ENCODE results near the gene SEMA4C. TPM values are rescaled to one million over a fixed set of nuclear protein-coding genes. Genes with fewer than 3 reads are reported as not detected.
A peak's percentile ranks its signal among the peaks of the same experiment; 100 is the strongest.

Gene SEMA4C
- total RNA-seq, 2 donors from 2014 or later = 17.0 to 18.0 TPM

GRCh38 chr2:96860065-96861029 is 9.5 kb downstream of the SEMA4C start:
- peak overlapping the region in 1 of 2 donors; percentile 59 for H3K27ac Mint-ChIP-seq
- peaks cover 18 to 28% of the 10 kb centered on the region in 2 donors for H3K4me1 Mint-ChIP-seq (ENCODE audit: low read depth in 2 of 2)
- peak; percentile 38 for DNase-seq (ENCODE audit: low spot score)
- no peaks in the 10 kb centered on the region for H3K27me3 Mint-ChIP-seq
- H3K4me3 Mint-ChIP-seq = no peak overlapping the region
- ATAC-seq = no peak
- no peaks in the 10 kb centered on the region for H3K36me3 Mint-ChIP-seq
- H3K9me3 Mint-ChIP-seq = no peaks in the 10 kb centered on the region

GRCh38 chr2:96859681-96860064 is 10.2 kb downstream of the SEMA4C start:
- ATAC-seq (no peak), DNase-seq (ENCODE audit: low spot score) (no peak)
- H3K27ac Mint-ChIP-seq = peak overlapping the region; percentile 21 to 59
- H3K4me1 Mint-ChIP-seq (ENCODE audit: low read depth in 2 of 2) = peaks cover 25 to 32% of the 10 kb centered on the region in 2 donors
- H3K4me3 Mint-ChIP-seq = peak overlapping the region; percentile 85
- H3K9me3 Mint-ChIP-seq = no peaks in the 10 kb centered on the region
- H3K36me3 Mint-ChIP-seq = no peaks in the 10 kb centered on the region
- H3K27me3 Mint-ChIP-seq = no peaks in the 10 kb centered on the region

GRCh38 chr2:96859099-96859649 is 10.7 kb downstream of the SEMA4C start:
- H3K27ac Mint-ChIP-seq = peak overlapping the region; percentile 21 to 59
- no peaks in the 10 kb centered on the region for H3K27me3 Mint-ChIP-seq
- no peaks in the 10 kb centered on the region for H3K36me3 Mint-ChIP-seq
- DNase-seq (ENCODE audit: low spot score) = no peak
- H3K9me3 Mint-ChIP-seq = no peaks in the 10 kb centered on the region
- H3K4me3 Mint-ChIP-seq = peak overlapping the region; percentile 85
- H3K4me1 Mint-ChIP-seq (ENCODE audit: low read depth in 2 of 2) = peaks cover 25 to 32% of the 10 kb centered on the region in 2 donors
- no peak for ATAC-seq

- H3K27ac Mint-ChIP-seq = peak within 1 kb of the TSS; percentile 21 to 59
- H3K9me3 Mint-ChIP-seq = no peaks in the 10 kb centered on the region
- H3K4me3 Mint-ChIP-seq = peak within 1 kb of the TSS; percentile 85
- peaks cover 20 to 26% of the 10 kb centered on the region in 2 donors for H3K4me1 Mint-ChIP-seq (ENCODE audit: low read depth in 2 of 2)
- peak; percentile 97 to 98 for ATAC-seq
- H3K27me3 Mint-ChIP-seq = no peaks in the 10 kb centered on the region
- peak; percentile 98 for DNase-seq (ENCODE audit: low spot score)
- peaks cover 5% of the 10 kb centered on the region for H3K36me3 Mint-ChIP-seq
Observed at GRCh38 chr2:96857667-96858372, 12.1 kb downstream of the SEMA4C start, which contains the start of gene ANKRD39. ANKRD39 (minus strand) TSS chr2:96858016; CDS start chr2:96857987, 29 bp downstream.

- peaks cover 20 to 26% of the 10 kb centered on the region in 2 donors for H3K4me1 Mint-ChIP-seq (ENCODE audit: low read depth in 2 of 2)
Observed at GRCh38 chr2:96856776-96857666, 12.9 kb downstream of the SEMA4C start.

GRCh38 chr2:96853321-96853720 is 16.6 kb downstream of the SEMA4C start:
- Mint-ChIP-seq H3K27ac (no peak overlapping the region), H3K4me3 (no peak overlapping the region), H3K9me3 (no peaks in the 10 kb centered on the region), H3K4me1 (ENCODE audit: low read depth in 2 of 2) (peaks cover 15 to 20% of the 10 kb centered on the region in 2 donors), H3K36me3 (peaks cover 13% of the 10 kb centered on the region), H3K27me3 (no peaks in the 10 kb centered on the region)
- no peak for ATAC-seq
- no peak for DNase-seq (ENCODE audit: low spot score)

More at GRCh38 chr2:96856776-96857666, 12.9 kb downstream of the SEMA4C start:
- peak overlapping the region; percentile 85 for H3K4me3 Mint-ChIP-seq
- peak overlapping the region; percentile 21 to 26 for H3K27ac Mint-ChIP-seq
- no peak for ATAC-seq
- H3K9me3 Mint-ChIP-seq = no peaks in the 10 kb centered on the region
- DNase-seq (ENCODE audit: low spot score) = no peak
- peaks cover 13% of the 10 kb centered on the region for H3K36me3 Mint-ChIP-seq
- H3K27me3 Mint-ChIP-seq = no peaks in the 10 kb centered on the region

GRCh38 chr2:96852667-96853066 is 17.2 kb downstream of the SEMA4C start:
- H3K9me3 Mint-ChIP-seq = no peaks in the 10 kb centered on the region
- no peak overlapping the region for H3K27ac Mint-ChIP-seq
- H3K4me3 Mint-ChIP-seq = no peak overlapping the region
- H3K27me3 Mint-ChIP-seq = no peaks in the 10 kb centered on the region
- DNase-seq (ENCODE audit: low spot score) (no peak), ATAC-seq (no peak)
- peaks cover 15 to 20% of the 10 kb centered on the region in 2 donors for H3K4me1 Mint-ChIP-seq (ENCODE audit: low read depth in 2 of 2)
- H3K36me3 Mint-ChIP-seq = peaks cover 13% of the 10 kb centered on the region

GRCh38 chr2:96848264-96848663 is 21.6 kb downstream of the SEMA4C start:
- Mint-ChIP-seq H3K36me3 (peaks cover 13% of the 10 kb centered on the region), H3K27ac (no peak overlapping the region), H3K4me1 (ENCODE audit: low read depth in 2 of 2) (peaks cover 0 to 2% of the 10 kb centered on the region in 2 donors)

GRCh38 chr2:96847586-96847985 is 22.3 kb downstream of the SEMA4C start:
- Mint-ChIP-seq H3K4me1 (ENCODE audit: low read depth in 2 of 2) (peaks cover 0 to 4% of the 10 kb centered on the region in 2 donors), H3K36me3 (peaks cover 6% of the 10 kb centered on the region), H3K4me3 (no peak overlapping the region), H3K9me3 (no peaks in the 10 kb centered on the region), H3K27me3 (no peaks in the 10 kb centered on the region), H3K27ac (no peak overlapping the region)
- no peak for ATAC-seq
- DNase-seq (ENCODE audit: low spot score) = no peak

More at GRCh38 chr2:96848264-96848663, 21.6 kb downstream of the SEMA4C start:
- Mint-ChIP-seq H3K27me3 (no peaks in the 10 kb centered on the region), H3K4me3 (no peak overlapping the region), H3K9me3 (no peaks in the 10 kb centered on the region)
- DNase-seq (ENCODE audit: low spot score) (no peak), ATAC-seq (no peak)

- Mint-ChIP-seq H3K27ac (no peak overlapping the region), H3K9me3 (no peaks in the 10 kb centered on the region), H3K36me3 (no peaks in the 10 kb centered on the region), H3K4me1 (ENCODE audit: low read depth in 2 of 2) (peaks cover 0 to 4% of the 10 kb centered on the region in 2 donors), H3K27me3 (no peaks in the 10 kb centered on the region), H3K4me3 (no peak overlapping the region)
- DNase-seq (ENCODE audit: low spot score) = no peak
- no peak for ATAC-seq
Observed at GRCh38 chr2:96846825-96847224, 23.1 kb downstream of the SEMA4C start.

- DNase-seq (ENCODE audit: low spot score) (no peak), ATAC-seq (no peak)
- Mint-ChIP-seq H3K4me1 (ENCODE audit: low read depth in 2 of 2) (peaks cover 0 to 7% of the 10 kb centered on the region in 2 donors), H3K4me3 (no peak overlapping the region), H3K36me3 (no peaks in the 10 kb centered on the region), H3K9me3 (no peaks in the 10 kb centered on the region), H3K27me3 (no peaks in the 10 kb centered on the region), H3K27ac (no peak overlapping the region)
Observed at GRCh38 chr2:96844405-96844808, 25.5 kb downstream of the SEMA4C start.

- DNase-seq (ENCODE audit: low spot score) (no peak), ATAC-seq (no peak)
- Mint-ChIP-seq H3K36me3 (no peaks in the 10 kb centered on the region), H3K4me1 (ENCODE audit: low read depth in 2 of 2) (peaks cover 0 to 10% of the 10 kb centered on the region in 2 donors), H3K9me3 (no peaks in the 10 kb centered on the region), H3K4me3 (no peak within 1 kb of the TSS), H3K27ac (peak within 1 kb of the TSS in 1 of 2 donors; percentile 3), H3K27me3 (no peaks in the 10 kb centered on the region)
Observed at GRCh38 chr2:96843538-96844268, 26.2 kb downstream of the SEMA4C start, which contains the start of gene ANKRD23. ANKRD23 (minus strand) TSS chr2:96844021; CDS start chr2:96843992, 29 bp downstream.
